ENCODE measurements around the gene ATP2B2. TPM values are rescaled to one million over a fixed set of nuclear protein-coding genes. Genes with fewer than 3 reads are reported as not detected.

The ATP2B2 gene
- total and polyA plus RNA-seq, 2 of the 8 experiments (the other 6 are each of a cell fraction or from before 2014, with no cell fraction given) = 0.14 to 1.2 TPM

DNA sequence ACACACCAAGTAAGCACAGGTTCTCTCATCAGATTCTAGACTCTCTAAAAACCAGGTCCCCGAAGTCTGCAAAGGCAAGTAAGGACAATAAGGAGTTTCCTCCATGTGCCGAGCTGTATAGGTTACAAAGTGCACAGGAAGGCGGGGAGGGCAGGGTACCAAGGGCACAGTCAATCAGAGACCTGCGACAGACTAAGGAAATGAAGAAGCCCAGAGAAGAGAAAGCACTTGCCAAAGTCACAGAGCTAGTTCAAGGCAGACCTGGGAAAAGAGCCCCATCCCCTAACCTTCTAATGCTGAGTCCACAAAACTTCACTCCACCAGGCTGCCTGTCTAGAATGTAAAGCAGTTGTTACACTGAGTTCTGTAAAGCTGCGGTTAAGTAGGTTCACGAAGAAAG, 186.1 kb downstream of the ATP2B2 start:
- H3K4me1 ChIP-seq (replicated peaks in 1 of 4; ENCODE audit: control insufficient read depth in 3 of 4, insufficient read depth in 4 of 4, low read length in 3 of 4) = peaks cover 0 to 4% (median 3%) of the 10 kb centered on the region in 4 experiments; a peak in 5 of 7 replicates
- H3K27ac ChIP-seq (ENCODE audit: low read depth, low read length) = no peak overlapping the region
- no peaks in the 10 kb centered on the region for H3K27me3 ChIP-seq (replicated peaks in 1 of 4; ENCODE audit: control insufficient read depth in 3 of 4, extremely low read depth in 1 of 4, insufficient read depth in 3 of 4, low read length in 3 of 4)
- H3K36me3 ChIP-seq (ENCODE audit: control insufficient read depth in 2 of 4, insufficient read depth in 4 of 4, low read length in 3 of 4) = peaks cover 23 to 42% (median 38%) of the 10 kb centered on the region in 4 experiments
- TF ChIP-seq CEBPB (IDR thresholded peaks at IDR 0.05; ENCODE audit: low read depth, low read length) (no peak), GABPA (IDR thresholded peaks at IDR 0.05; ENCODE audit: borderline replicate concordance, insufficient read depth, low read length) (no peak), SAP30 (IDR thresholded peaks at IDR 0.05; ENCODE audit: insufficient read depth, insufficient replicate concordance, low read length) (no peak), POLR2AphosphoS5 (IDR thresholded peaks at IDR 0.05; ENCODE audit: low read depth, low read length) (no peak), SUZ12 (IDR thresholded peaks at IDR 0.05; ENCODE audit: low read length) (no peak)
- ChIA-PET POLR2A (ENCODE audit: partially characterized antibody) (interaction anchor here (0.6 to 3.9 kb wide), 4 partner anchors 11 to 188 kb away, joined by 3 to 20 read pairs (median 4); no protein-coding TSS in a partner anchor), CTCF (ENCODE audit: partially characterized antibody) (interaction anchor here (0.5 to 1.5 kb wide), 4 partner anchors 13 to 151 kb away, joined by 3 to 4 read pairs (median 3); no protein-coding TSS in a partner anchor)
- no peak overlapping the region for H3K9ac ChIP-seq (replicated peaks in 1 of 4; ENCODE audit: extremely low read depth in 1 of 4, low read depth in 3 of 4, low read length in 3 of 4)
- H3K4ac ChIP-seq (replicated peaks; ENCODE audit: insufficient read length, low read depth, low read length) = no peak overlapping the region
- no peak overlapping the region for H3K56ac ChIP-seq (replicated peaks; ENCODE audit: insufficient read length, low read depth, low read length)
- H3K23ac ChIP-seq (ENCODE audit: insufficient read length) = no peak overlapping the region
- H3K79me1 ChIP-seq (ENCODE audit: low read depth, low read length) = peaks cover 5% of the 10 kb centered on the region; the same call in 1 of the 2 replicates
- H3K14ac ChIP-seq (ENCODE audit: insufficient read length) = no peak overlapping the region
- peak overlapping the region in 1 of 4 experiments; percentile 95; a peak in 1 of 8 replicates for H3K4me3 ChIP-seq (ENCODE audit: extremely low read depth in 1 of 4, insufficient read depth in 2 of 4, low read depth in 3 of 4, low read length in 4 of 4)
- 82% methylated on average over 6 of the region's 6 CpGs; no CpG with 5 or more reads in 1 of the 2 experiments for WGBS, 2 experiments (ENCODE audit: extremely low coverage in 1 of 2, insufficient coverage in 1 of 2, insufficient read length in 1 of 2, insufficient replicate concordance in 2 of 2, low coverage in 1 of 2, low lambda C conversion rate in 2 of 2, missing lambda C conversion rate in 1 of 2)
- H4K5ac ChIP-seq (ENCODE audit: insufficient read length, low read depth, low read length) = no peak overlapping the region
- no peaks in the 10 kb centered on the region for H3K9me3 ChIP-seq (ENCODE audit: insufficient read depth in 2 of 2, low read depth in 1 of 2, low read length in 1 of 2)
- H3K4me2 ChIP-seq (ENCODE audit: insufficient read depth in 1 of 2, low read depth in 2 of 2, low read length in 2 of 2) = peak overlapping the region; percentile 36 to 83; a peak in 3 of 4 replicates
- peaks cover 7% of the 10 kb centered on the region; the same call in 1 of the 2 replicates for H3K23me2 ChIP-seq (ENCODE audit: low read depth, low read length)
- no peak overlapping the region for H2AFZ ChIP-seq (ENCODE audit: low read length)
- H3K18ac ChIP-seq (ENCODE audit: extremely low read depth, low read length) = no peak overlapping the region
- no peak for DNase-seq (ENCODE audit: low read depth in 1 of 2, low spot score in 2 of 2)
- H2AK5ac ChIP-seq (ENCODE audit: low read depth, low read length) = no peak overlapping the region
- no peak overlapping the region for H2BK20ac ChIP-seq (ENCODE audit: low read length)
- FAIRE-seq = no peak
- H2BK15ac ChIP-seq (ENCODE audit: low read length) = no peak overlapping the region
- H2BK5ac ChIP-seq (ENCODE audit: low read depth, low read length) = no peak overlapping the region
- H2BK12ac ChIP-seq (ENCODE audit: low read depth, low read length) = no peak overlapping the region
- H4K20me1 ChIP-seq (replicated peaks in 1 of 2; ENCODE audit: control insufficient read depth in 1 of 2, insufficient read depth in 2 of 2, low read length in 2 of 2) = peaks cover 3 to 10% of the 10 kb centered on the region in 2 experiments
- H3K79me2 ChIP-seq (ENCODE audit: control insufficient read depth in 1 of 2, insufficient read depth in 2 of 2, low read length in 2 of 2) = peaks cover 11 to 25% of the 10 kb centered on the region in 2 experiments
- no peak overlapping the region for H2BK120ac ChIP-seq (replicated peaks; ENCODE audit: low read depth, low read length)
- no peak overlapping the region for H4K8ac ChIP-seq (ENCODE audit: extremely low read depth, insufficient read depth, low read length)
- H4K91ac ChIP-seq (replicated peaks; ENCODE audit: insufficient read length, low read length) = no peak overlapping the region

Measured in H1 (cell line).